Central memory CD8-positive, alpha-beta T cell (primary cell): ENCODE measurements around the gene NTS.

Experiments
- ATAC-seq: fragments of 150-1000 bp; cut with Tn5 transposase; replicated peaks from 2 replicates; pipeline ENCODE4 v1.10.0; 2022; ENCODE audit warnings: mild to moderate bottlenecking, moderate FRiP score, moderate number of reproducible peaks; ENCODE audit not compliant: poor library complexity, severe bottlenecking; ENCODE audit errors: extremely low read depth
- DNase-seq, 2 donors: peaks; one replicate each; pipeline ENCODE4 v3.0.0; 2021; ENCODE audit warnings: low spot score in 2 of 2
- H3K27ac Mint-ChIP-seq: one replicate; pipeline ENCODE4 v1.8.0; 2022; ENCODE audit warnings: low read depth, mild to moderate bottlenecking, moderate library complexity, mixed read lengths
- H3K27me3 Mint-ChIP-seq: one replicate; pipeline ENCODE4 v1.8.0; 2022; ENCODE audit warnings: mixed read lengths
- H3K36me3 Mint-ChIP-seq: one replicate; pipeline ENCODE4 v1.8.0; 2022; ENCODE audit warnings: mild to moderate bottlenecking, moderate library complexity, mixed read lengths; ENCODE audit not compliant: insufficient read depth
- H3K4me1 Mint-ChIP-seq: one replicate; pipeline ENCODE4 v1.8.0; 2022; ENCODE audit warnings: mixed read lengths
- H3K4me3 Mint-ChIP-seq: one replicate; pipeline ENCODE4 v1.8.0; 2022; ENCODE audit warnings: mild to moderate bottlenecking, moderate library complexity, mixed read lengths
- H3K9me3 Mint-ChIP-seq: one replicate; pipeline ENCODE4 v1.8.0; 2022; ENCODE audit warnings: mixed read lengths

The NTS gene

GRCh38 chr12:85856966-85857365 is 17.1 kb upstream of the NTS start:
- H3K9me3 Mint-ChIP-seq: peaks cover 14% of the 10 kb centered on the region
- no peak overlapping the region for H3K27ac Mint-ChIP-seq
- no peaks in the 10 kb centered on the region for H3K27me3 Mint-ChIP-seq
- H3K4me3 Mint-ChIP-seq: no peak overlapping the region
- DNase-seq: no peak
- no peaks in the 10 kb centered on the region for H3K36me3 Mint-ChIP-seq
- no peak for ATAC-seq
- no peaks in the 10 kb centered on the region for H3K4me1 Mint-ChIP-seq

GRCh38 chr12:85865890-85866289 is 8.2 kb upstream of the NTS start:
- Mint-ChIP-seq H3K36me3 (no peaks in the 10 kb centered on the region), H3K27ac (no peak overlapping the region), H3K9me3 (peaks cover 26% of the 10 kb centered on the region), H3K4me1 (no peaks in the 10 kb centered on the region), H3K4me3 (no peak overlapping the region), H3K27me3 (no peaks in the 10 kb centered on the region)
- no peak for ATAC-seq
- no peak for DNase-seq

- Mint-ChIP-seq H3K4me3 (no peak overlapping the region), H3K4me1 (no peaks in the 10 kb centered on the region), H3K27me3 (no peaks in the 10 kb centered on the region), H3K9me3 (peaks cover 22% of the 10 kb centered on the region), H3K36me3 (no peaks in the 10 kb centered on the region), H3K27ac (no peak overlapping the region)
- no peak for DNase-seq
- ATAC-seq: no peak
Observed at GRCh38 chr12:85866986-85867776, 6.9 kb upstream of the NTS start.

- Mint-ChIP-seq H3K36me3 (no peaks in the 10 kb centered on the region), H3K9me3 (peaks cover 10% of the 10 kb centered on the region), H3K27me3 (no peaks in the 10 kb centered on the region), H3K27ac (no peak overlapping the region), H3K4me1 (no peaks in the 10 kb centered on the region), H3K4me3 (no peak overlapping the region)
- DNase-seq (no peak), ATAC-seq (no peak)
Observed at GRCh38 chr12:85872497-85873091, 1.5 kb upstream of the NTS start.

- DNase-seq: no peak
- no peak overlapping the region for H3K27ac Mint-ChIP-seq
- no peaks in the 10 kb centered on the region for H3K4me1 Mint-ChIP-seq
- no peak for ATAC-seq
- H3K27me3 Mint-ChIP-seq: no peaks in the 10 kb centered on the region
- peaks cover 5% of the 10 kb centered on the region for H3K9me3 Mint-ChIP-seq
- H3K36me3 Mint-ChIP-seq: no peaks in the 10 kb centered on the region
- no peak overlapping the region for H3K4me3 Mint-ChIP-seq
Observed at GRCh38 chr12:85877459-85877858, 3.4 kb downstream of the NTS start.

- Mint-ChIP-seq H3K9me3 (peaks cover 6% of the 10 kb centered on the region), H3K27ac (no peak overlapping the region), H3K36me3 (peaks cover 2% of the 10 kb centered on the region), H3K4me3 (no peak overlapping the region), H3K4me1 (no peaks in the 10 kb centered on the region), H3K27me3 (no peaks in the 10 kb centered on the region)
- ATAC-seq (no peak), DNase-seq (no peak)
Observed at GRCh38 chr12:85883763-85884162, 9.7 kb downstream of the NTS start.

GRCh38 chr12:85894653-85895052 is 20.6 kb downstream of the NTS start:
- H3K36me3 Mint-ChIP-seq: no peaks in the 10 kb centered on the region
- H3K27ac Mint-ChIP-seq: no peak overlapping the region
- ATAC-seq: no peak
- H3K27me3 Mint-ChIP-seq: no peaks in the 10 kb centered on the region
- H3K9me3 Mint-ChIP-seq: peaks cover 17% of the 10 kb centered on the region
- no peak overlapping the region for H3K4me3 Mint-ChIP-seq
- no peak for DNase-seq
- no peaks in the 10 kb centered on the region for H3K4me1 Mint-ChIP-seq

GRCh38 chr12:85920324-85920947 is 46.3 kb downstream of the NTS start:
- H3K4me3 Mint-ChIP-seq: no peak overlapping the region
- no peak for DNase-seq
- no peaks in the 10 kb centered on the region for H3K9me3 Mint-ChIP-seq
- ATAC-seq: no peak
- H3K27me3 Mint-ChIP-seq: no peaks in the 10 kb centered on the region
- no peaks in the 10 kb centered on the region for H3K36me3 Mint-ChIP-seq
- H3K4me1 Mint-ChIP-seq: no peaks in the 10 kb centered on the region
- H3K27ac Mint-ChIP-seq: no peak overlapping the region

- H3K36me3 Mint-ChIP-seq: no peaks in the 10 kb centered on the region
- H3K4me1 Mint-ChIP-seq: no peaks in the 10 kb centered on the region
- no peak for ATAC-seq
- no peak overlapping the region for H3K27ac Mint-ChIP-seq
- no peaks in the 10 kb centered on the region for H3K27me3 Mint-ChIP-seq
- no peaks in the 10 kb centered on the region for H3K9me3 Mint-ChIP-seq
- H3K4me3 Mint-ChIP-seq: no peak overlapping the region
- DNase-seq: no peak
Observed at GRCh38 chr12:85923767-85924331, 49.8 kb downstream of the NTS start.

- no peak overlapping the region for H3K4me3 Mint-ChIP-seq
- H3K36me3 Mint-ChIP-seq: no peaks in the 10 kb centered on the region
- H3K27me3 Mint-ChIP-seq: no peaks in the 10 kb centered on the region
- no peak for DNase-seq
- no peak for ATAC-seq
- no peak overlapping the region for H3K27ac Mint-ChIP-seq
- H3K9me3 Mint-ChIP-seq: no peaks in the 10 kb centered on the region
- H3K4me1 Mint-ChIP-seq: no peaks in the 10 kb centered on the region
Observed at GRCh38 chr12:85927166-85927565, 53.1 kb downstream of the NTS start.
